Activated T-cell treated with anti-CD3 and anti-CD28 coated beads, Interleukin-2, amount 50 U/mL, for 72 hours (primary cell): ENCODE measurements around the gene PLEKHH2. TPM values are rescaled to one million over a fixed set of nuclear protein-coding genes. Genes with fewer than 3 reads are reported as not detected.

Experiments used
- total RNA-seq, 2 donors: library from RNA; stranded (reverse); gene quantifications; one replicate each; pipeline ENCODE4 v1.2.3, GENCODE V29; 2022

PLEKHH2 gene
- total RNA-seq, 2 donors from 2014 or later, result 4.3 to 4.5 TPM

Other genes with a start within 250 kb of the PLEKHH2 start
- 10 to 100 TPM; 39.5 to 46.3 TPM for gene THADA, start 41.2 kb upstream of the PLEKHH2 start, total RNA-seq
- gene C1GALT1C1L, start 39.2 kb downstream of the PLEKHH2 start, total RNA-seq, result under 1 TPM in 1 of 2 donors, not detected in 1; 0.48 TPM
- 10 to 100 TPM; 31.9 to 34.6 TPM for gene DYNC2LI1, start 136.8 kb downstream of the PLEKHH2 start, total RNA-seq
- gene ABCG5, start 201.6 kb downstream of the PLEKHH2 start, total RNA-seq, result not detected
- not detected for gene ABCG8, start 201.7 kb downstream of the PLEKHH2 start, total RNA-seq